Activated naive CD4-positive, alpha-beta T cell treated with anti-CD3 and anti-CD28 coated beads, Interleukin-2, amount 50 U/mL, for 72 hours (primary cell): ENCODE data around the gene GRK6. TPM values are rescaled to one million over a fixed set of nuclear protein-coding genes. Genes with fewer than 3 reads are reported as not detected.

ENCODE experiments used
- ATAC-seq, 2 donors: fragments of 150-1000 bp; cut with Tn5 transposase; 2 replicates each; pipeline ENCODE4 v1.10.0; 2021; ENCODE audit warnings: mild to moderate bottlenecking in 2 of 2, moderate library complexity in 2 of 2
- DNase-seq, 2 donors: peaks; one replicate each; pipeline ENCODE4 v3.0.0; 2021 to 2022; ENCODE audit warnings: low spot score in 2 of 2
- H3K27ac Mint-ChIP-seq, 2 donors: one replicate each; pipeline ENCODE4 v1.8.0; 2022; ENCODE audit warnings: mild to moderate bottlenecking in 2 of 2, mixed read lengths in 2 of 2
- H3K36me3 Mint-ChIP-seq, 2 donors: one replicate each; pipeline ENCODE4 v1.8.0; 2022; ENCODE audit warnings: mixed read lengths in 2 of 2
- H3K9me3 Mint-ChIP-seq, 2 donors: one replicate each; pipeline ENCODE4 v1.8.0; 2022; ENCODE audit warnings: mixed read lengths in 2 of 2
- total RNA-seq, 2 donors: library from RNA; stranded (reverse); gene quantifications; one replicate each; pipeline ENCODE4 v1.2.3, GENCODE V29; 2022

The GRK6 gene
- total RNA-seq, 2 donors from 2014 or later, result 104 to 125 TPM

GRCh38 chr5:177393206-177393765, 33.2 kb upstream of the GRK6 start:
- no peak overlapping the region for H3K27ac Mint-ChIP-seq
- DNase-seq (no peak), ATAC-seq (no peak)
- no peaks in the 10 kb centered on the region for H3K36me3 Mint-ChIP-seq
- no peaks in the 10 kb centered on the region for H3K9me3 Mint-ChIP-seq

DNA sequence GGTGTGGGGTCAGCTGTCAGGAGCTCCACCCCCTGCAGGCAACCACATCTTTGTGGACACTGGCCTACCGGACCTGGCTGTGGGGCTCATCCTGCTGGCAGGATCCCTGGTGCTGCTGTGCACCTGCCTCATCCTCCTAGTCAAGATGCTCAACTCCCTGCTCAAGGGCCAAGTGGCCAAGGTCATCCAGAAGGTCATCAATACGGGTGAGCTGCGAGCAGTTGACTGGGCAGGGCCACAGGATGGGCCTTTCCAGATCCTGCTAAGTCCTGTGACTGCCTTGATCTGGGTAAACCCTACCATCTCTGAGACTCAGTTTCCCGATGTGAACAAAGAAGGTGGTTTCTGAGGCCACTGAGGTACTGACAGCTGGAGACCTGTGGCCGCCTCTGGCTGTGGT, 32.5 kb upstream of the GRK6 start:
- Mint-ChIP-seq H3K36me3 (no peaks in the 10 kb centered on the region), H3K27ac (no peak overlapping the region), H3K9me3 (no peaks in the 10 kb centered on the region)
- ATAC-seq (no peak), DNase-seq (no peak)

GRCh38 chr5:177396078-177396477, 30.4 kb upstream of the GRK6 start:
- H3K36me3 Mint-ChIP-seq, result no peaks in the 10 kb centered on the region
- H3K27ac Mint-ChIP-seq, result peak overlapping the region in 1 of 2 donors; percentile 19
- no peak for DNase-seq
- no peaks in the 10 kb centered on the region for H3K9me3 Mint-ChIP-seq
- ATAC-seq, result no peak

DNA sequence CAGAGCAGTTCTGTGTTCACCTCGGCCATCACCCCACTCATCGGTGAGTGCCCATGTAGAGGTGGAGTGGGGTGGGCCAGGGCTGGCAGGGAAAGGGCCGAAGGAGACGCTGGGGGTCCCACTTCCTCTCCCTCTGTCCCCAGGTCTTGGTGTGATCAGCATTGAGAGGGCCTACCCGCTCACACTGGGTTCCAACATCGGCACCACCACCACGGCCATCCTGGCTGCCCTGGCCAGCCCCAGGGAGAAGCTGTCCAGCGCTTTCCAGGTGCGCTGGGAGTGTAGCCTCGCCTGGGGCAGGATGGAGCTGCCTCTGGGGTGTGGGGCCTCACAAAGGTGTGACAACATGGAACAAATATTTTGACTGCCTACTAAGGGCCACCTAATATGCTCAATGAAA, 29.7 kb upstream of the GRK6 start:
- no peak overlapping the region for H3K27ac Mint-ChIP-seq
- no peaks in the 10 kb centered on the region for H3K36me3 Mint-ChIP-seq
- H3K9me3 Mint-ChIP-seq, result no peaks in the 10 kb centered on the region
- ATAC-seq (no peak), DNase-seq (no peak)

GRCh38 chr5:177397875-177398390, 28.5 kb upstream of the GRK6 start:
- no peak for ATAC-seq
- Mint-ChIP-seq H3K36me3 (peaks cover 0 to 4% of the 10 kb centered on the region in 2 donors), H3K27ac (no peak overlapping the region), H3K9me3 (no peaks in the 10 kb centered on the region)
- no peak for DNase-seq

DNA sequence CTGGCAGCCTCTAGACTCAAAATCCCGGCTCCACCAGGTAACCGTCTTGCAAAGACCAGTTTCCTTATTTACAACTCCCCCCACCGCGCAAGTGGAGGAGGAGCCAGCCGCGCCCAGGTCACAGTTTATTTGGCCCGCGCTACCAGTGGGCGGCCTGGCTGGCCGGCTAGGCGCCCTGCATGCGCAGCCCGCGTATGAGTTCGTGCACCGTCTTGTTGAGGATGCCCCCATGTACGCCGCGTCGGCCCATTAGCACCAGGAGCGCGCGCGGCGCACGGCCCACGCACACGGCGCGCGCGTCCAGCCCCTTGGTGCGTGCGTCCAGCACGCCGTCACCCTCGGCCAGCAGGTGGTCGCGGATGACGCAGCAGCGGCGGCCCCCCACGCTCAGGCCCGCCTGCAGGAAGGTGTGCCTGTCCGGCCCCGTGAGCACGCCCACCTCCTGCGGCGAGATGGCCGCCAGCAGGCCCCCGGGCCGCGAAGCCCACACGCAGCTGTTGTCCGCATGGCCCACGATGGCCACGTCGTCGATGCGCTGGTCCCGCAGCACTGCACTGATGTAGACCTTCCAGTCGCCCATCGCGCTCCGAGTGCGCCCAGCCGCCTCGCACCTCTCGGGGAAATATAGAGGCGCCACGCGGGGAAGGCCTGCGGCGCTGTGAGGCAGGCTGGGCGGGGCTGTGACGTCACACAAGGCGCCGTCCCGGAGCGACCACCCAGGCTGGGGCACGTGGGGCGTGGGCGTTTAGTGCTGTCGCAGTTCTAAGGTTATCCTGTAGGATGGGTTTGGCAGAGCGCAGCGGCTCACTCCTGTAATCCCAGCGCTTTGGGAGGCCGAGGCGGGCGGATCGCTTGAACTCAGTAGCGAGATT, 26.2 kb upstream of the GRK6 start, which contains the start of gene PFN3:
TSS of gene PFN3 (minus strand) at position 665 of the 872 bp plus-strand sequence. CDS start at position 580, 85 bp downstream.
- no peak within 1 kb of the TSS for H3K27ac Mint-ChIP-seq

GRCh38 chr5:177402271-177403043, 24.0 kb upstream of the GRK6 start:
- ATAC-seq, result peak; percentile 8 to 66
- Mint-ChIP-seq H3K27ac (peak overlapping the region in 1 of 2 donors; percentile 22), H3K9me3 (no peaks in the 10 kb centered on the region), H3K36me3 (peaks cover 0 to 4% of the 10 kb centered on the region in 2 donors)
- DNase-seq, result peak in 1 of 2 donors; percentile 72

More for the DNA sequence above, 26.2 kb upstream of the GRK6 start, which contains the start of gene PFN3:
- peaks cover 0 to 4% of the 10 kb centered on the region in 2 donors for H3K36me3 Mint-ChIP-seq
- ATAC-seq, result no peak
- no peaks in the 10 kb centered on the region for H3K9me3 Mint-ChIP-seq
- no peak for DNase-seq

DNA sequence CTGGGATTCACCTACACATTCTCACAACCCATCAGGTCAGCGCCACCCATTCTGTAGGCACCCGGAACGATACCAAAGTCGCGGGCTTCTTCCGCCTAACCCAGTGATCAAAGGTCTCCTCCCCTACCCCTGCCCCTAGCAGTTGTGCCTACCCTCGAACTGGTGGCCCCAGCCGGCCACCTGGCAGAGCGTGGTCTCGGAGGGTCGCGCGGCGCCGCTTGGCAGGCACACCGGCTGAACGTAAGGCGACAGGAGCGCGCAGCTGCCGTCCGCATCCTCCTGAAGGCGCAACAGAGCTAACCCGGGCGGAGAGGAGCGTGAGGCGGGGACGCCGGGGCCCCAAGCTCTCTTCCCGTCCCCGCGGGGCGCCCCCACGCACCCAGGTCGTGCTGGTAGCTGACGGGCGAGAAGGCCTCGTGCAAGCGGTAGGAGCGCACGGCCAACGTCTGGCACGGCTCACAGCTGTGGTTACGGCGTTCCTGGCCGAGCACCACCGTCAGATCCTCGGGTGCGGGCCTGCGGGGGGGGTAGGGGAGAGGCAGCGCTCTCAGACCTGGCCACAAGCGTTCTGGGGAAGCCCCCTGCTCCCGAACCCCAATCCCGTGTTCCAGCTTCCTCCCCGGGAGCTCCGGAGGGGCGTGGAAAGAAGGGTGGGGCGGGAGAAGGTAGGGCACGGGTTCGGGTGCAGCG, 23.2 kb upstream of the GRK6 start:
- ATAC-seq, result peak; percentile 48 to 56

GRCh38 chr5:177403792-177404640, 22.5 kb upstream of the GRK6 start:
- DNase-seq, result peak; percentile 85 to 88
- ATAC-seq, result peak; percentile 89 to 92
- peak overlapping the region in 1 of 2 donors; percentile 31 for H3K27ac Mint-ChIP-seq

More for the DNA sequence above, 23.2 kb upstream of the GRK6 start:
- Mint-ChIP-seq H3K27ac (peak overlapping the region in 1 of 2 donors; percentile 22), H3K36me3 (peaks cover 0 to 4% of the 10 kb centered on the region in 2 donors), H3K9me3 (no peaks in the 10 kb centered on the region)
- peak; percentile 58 to 73 for DNase-seq

DNA sequence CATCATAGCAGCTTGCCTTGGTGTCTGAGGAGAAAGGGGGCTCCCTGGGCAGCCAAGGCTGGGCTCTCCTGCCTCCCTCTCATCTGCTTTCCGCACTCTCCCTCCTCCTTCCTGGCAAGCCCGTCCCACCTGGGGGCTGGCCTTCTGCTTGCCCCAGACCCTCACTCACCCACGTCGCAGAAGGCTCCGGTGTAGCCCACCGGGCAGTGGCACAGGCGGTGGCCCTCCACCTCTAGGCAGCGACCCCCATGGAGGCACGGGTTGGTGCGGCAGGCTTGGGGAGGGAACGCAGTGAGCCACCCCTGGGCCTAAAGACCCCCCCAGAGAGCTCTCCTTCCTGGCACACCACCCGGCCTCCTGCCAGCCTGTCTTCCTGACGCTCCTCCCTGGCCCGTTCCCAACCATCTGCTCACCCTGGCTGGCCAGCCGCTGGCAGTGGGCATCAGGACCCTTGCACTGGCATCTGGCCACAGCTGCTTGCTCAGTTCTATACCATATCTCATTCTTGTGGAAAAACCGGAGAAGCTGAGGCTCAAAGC, 21.8 kb upstream of the GRK6 start:
- H3K27ac Mint-ChIP-seq, result peak overlapping the region in 1 of 2 donors; percentile 31

More at GRCh38 chr5:177403792-177404640, 22.5 kb upstream of the GRK6 start:
- no peaks in the 10 kb centered on the region for H3K9me3 Mint-ChIP-seq
- peaks cover 0 to 4% of the 10 kb centered on the region in 2 donors for H3K36me3 Mint-ChIP-seq

GRCh38 chr5:177405312-177405711, 21.2 kb upstream of the GRK6 start:
- DNase-seq (no peak), ATAC-seq (no peak)
- Mint-ChIP-seq H3K9me3 (no peaks in the 10 kb centered on the region), H3K27ac (peak overlapping the region in 1 of 2 donors; percentile 31), H3K36me3 (peaks cover 0 to 4% of the 10 kb centered on the region in 2 donors)

More for the DNA sequence above, 21.8 kb upstream of the GRK6 start:
- ATAC-seq, result no peak
- no peaks in the 10 kb centered on the region for H3K9me3 Mint-ChIP-seq
- no peak for DNase-seq
- peaks cover 0 to 4% of the 10 kb centered on the region in 2 donors for H3K36me3 Mint-ChIP-seq

DNA sequence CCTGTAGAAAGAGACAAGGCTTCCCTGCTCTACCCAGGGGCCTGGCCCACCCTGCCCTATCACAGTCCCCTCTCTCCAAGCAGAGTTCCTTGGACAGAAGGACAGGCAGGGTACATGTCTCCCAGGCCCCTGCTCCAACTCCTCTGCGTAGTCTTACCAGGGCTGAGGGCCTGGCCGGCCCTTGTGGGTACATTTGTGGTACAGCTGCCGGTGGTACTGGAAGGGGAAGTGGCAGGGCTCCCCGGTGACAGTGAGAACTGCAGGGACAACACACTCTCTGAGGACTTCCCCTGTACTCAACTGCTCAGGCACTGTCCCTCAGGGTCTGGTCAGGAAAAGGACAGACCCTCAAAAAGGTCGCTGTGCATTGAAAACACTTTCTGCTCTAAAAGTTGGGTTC, 20.7 kb upstream of the GRK6 start:
- no peak for ATAC-seq
- no peaks in the 10 kb centered on the region for H3K9me3 Mint-ChIP-seq
- no peak overlapping the region for H3K27ac Mint-ChIP-seq

GRCh38 chr5:177409043-177409801, 17.3 kb upstream of the GRK6 start, which contains the start of gene F12:
Gene F12 (minus strand): TSS chr5:177409564. CDS start chr5:177409527, 37 bp downstream.
- Mint-ChIP-seq H3K27ac (no peak within 1 kb of the TSS), H3K36me3 (no peaks in the 10 kb centered on the region), H3K9me3 (no peaks in the 10 kb centered on the region)
- ATAC-seq (no peak), DNase-seq (no peak)

More for the DNA sequence above, 20.7 kb upstream of the GRK6 start:
- no peak for DNase-seq
- H3K36me3 Mint-ChIP-seq, result peaks cover 0 to 4% of the 10 kb centered on the region in 2 donors

DNA sequence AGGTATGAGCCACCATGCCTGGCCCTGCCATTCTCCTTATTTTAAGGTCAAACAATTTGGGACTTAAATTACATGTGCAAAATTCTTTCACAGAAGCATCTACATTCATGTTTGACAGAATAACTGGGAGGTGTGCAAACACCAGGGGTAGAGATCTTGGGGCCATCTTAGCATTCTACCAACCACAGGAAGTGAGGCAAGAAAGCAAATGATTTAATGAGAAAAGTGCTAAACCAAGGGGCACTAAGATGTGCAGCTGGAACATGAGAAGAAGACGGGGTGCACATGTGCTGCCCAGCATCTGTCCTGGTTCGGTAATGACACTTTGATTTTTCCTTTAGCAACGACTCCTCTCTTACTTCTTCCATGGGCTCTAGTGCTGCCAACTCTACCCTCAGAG, 15.9 kb upstream of the GRK6 start:
- no peaks in the 10 kb centered on the region for H3K36me3 Mint-ChIP-seq
- H3K27ac Mint-ChIP-seq, result no peak overlapping the region
- no peaks in the 10 kb centered on the region for H3K9me3 Mint-ChIP-seq
- no peak for DNase-seq
- ATAC-seq, result no peak
